ENCODE measurements around the gene TAGLN2. TPM values are rescaled to one million over a fixed set of nuclear protein-coding genes. Genes with fewer than 3 reads are reported as not detected.

Gene TAGLN2
- polyA plus RNA-seq, 2 of the 4 experiments (the other 2 are of a cell fraction), result 536 to 811 TPM

DNA sequence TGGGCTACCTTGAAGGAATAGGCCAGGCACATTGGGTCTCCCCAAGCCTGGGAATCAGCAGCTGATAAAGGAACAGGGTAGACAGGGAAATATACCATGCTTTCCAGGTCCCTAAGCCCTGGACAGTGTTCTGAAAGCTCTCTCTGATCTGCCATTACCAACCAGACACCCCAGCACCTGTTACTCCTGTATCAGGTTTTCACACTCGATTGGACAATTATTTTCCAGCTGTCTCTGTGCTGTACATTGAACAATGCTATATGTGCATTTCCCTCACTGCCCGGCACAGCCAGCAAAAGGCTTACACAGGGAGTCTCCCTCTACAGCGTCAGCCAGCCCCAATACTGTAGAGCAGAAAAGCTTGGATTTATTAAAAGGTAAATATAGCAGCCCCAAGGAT lies 30.0 kb downstream of the TAGLN2 start:
- DNase-seq (ENCODE audit: low read depth in 1 of 2, low spot score in 1 of 2) (no peak), ATAC-seq (no peak), FAIRE-seq (no peak)
- POLR2A ChIA-PET, result no interaction called here
- no peak for TF ChIP-seq MAX (IDR thresholded peaks at IDR 0.05)
- TF ChIP-seq NR3C1 (IDR thresholded peaks at IDR 0.05), result no peak
- TF ChIP-seq POLR2AphosphoS2 (conservative IDR thresholded peaks at IDR 0.05; ENCODE audit: low read length), result no peak
- TF ChIP-seq JUN (IDR thresholded peaks at IDR 0.05), result no peak
- no peak for TF ChIP-seq HES2 (IDR thresholded peaks at IDR 0.05)
- TF ChIP-seq GATA3 (IDR thresholded peaks at IDR 0.05; ENCODE audit: borderline replicate concordance), result no peak
- no peak for TF ChIP-seq MAFK (IDR thresholded peaks at IDR 0.05; ENCODE audit: partially characterized antibody)
- no peak for TF ChIP-seq FOXS1 (CRISPR knock-in tag; IDR thresholded peaks at IDR 0.05)
- no peak for TF ChIP-seq CHD4 (IDR thresholded peaks at IDR 0.05; ENCODE audit: borderline replicate concordance)
- no peak for TF ChIP-seq SREBF2 (IDR thresholded peaks at IDR 0.05)
- no peak for TF ChIP-seq MYC (IDR thresholded peaks at IDR 0.05; ENCODE audit: borderline replicate concordance, low read length)
- no peak for TF ChIP-seq HDAC2 (IDR thresholded peaks at IDR 0.05)
- TF ChIP-seq FOSL2 (IDR thresholded peaks at IDR 0.05), result no peak
- no peak for TF ChIP-seq FOSL2 (CRISPR knock-in tag; IDR thresholded peaks at IDR 0.05)
- TF ChIP-seq MAZ (IDR thresholded peaks at IDR 0.05; ENCODE audit: borderline replicate concordance, low read depth, low read length), result no peak
- TF ChIP-seq USF2 (IDR thresholded peaks at IDR 0.05), result no peak
- no peak for TF ChIP-seq CBX8 (IDR thresholded peaks at IDR 0.05)
- Histone ChIP-seq H3K4me2 (no peak overlapping the region), H3K4me3 (no peak overlapping the region), H3K9me3 (no peaks in the 10 kb centered on the region), H3K4me1 (peaks cover under 1% of the 10 kb centered on the region; the same call in 2 of the 3 replicates), H3K27ac (no peak overlapping the region)
- CTCF ChIA-PET, result interaction anchor here (0.6 to 14.9 kb wide), 15 partner anchors 13 to 762 kb away, joined by 3 to 565 read pairs (median 30); partner anchors contain the start of genes DUSP23, FCRL6, IGSF9 and TAGLN2
- WGBS (ENCODE audit: missing lambda C conversion rate), result 70% methylated on average over 3 of the region's 3 CpGs

DNA sequence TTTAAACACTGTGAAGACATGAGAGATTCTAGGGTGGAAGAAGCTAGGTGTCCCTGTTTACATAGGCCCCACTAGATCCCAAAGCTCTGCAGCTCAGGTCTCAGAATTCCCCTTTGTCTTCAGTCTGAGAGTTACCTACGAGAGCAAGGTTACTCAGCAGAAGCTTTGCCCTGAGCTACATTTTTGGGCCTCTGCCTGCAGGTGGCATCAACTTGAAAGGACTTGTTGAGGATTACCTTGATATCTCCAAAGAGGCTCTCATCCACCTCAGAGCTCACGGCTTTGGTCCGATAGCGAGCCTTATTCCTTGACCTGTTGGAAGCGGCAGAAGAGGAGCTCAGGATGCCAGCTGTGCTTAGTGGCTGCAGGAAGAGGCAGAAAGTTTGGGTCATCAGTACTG lies 32.4 kb downstream of the TAGLN2 start:
- H3K4me1 ChIP-seq, result peaks cover 11% of the 10 kb centered on the region; the same call in 2 of the 3 replicates
- ChIA-PET CTCF (interaction anchor here (0.6 to 14.9 kb wide), 40 partner anchors 7 to 760 kb away, joined by 3 to 565 read pairs (median 12); partner anchors contain the start of genes CFAP45, DUSP23, FCRL6 and IGSF9), POLR2A (interaction anchor here (1.8 kb wide), 1 partner anchor 114 kb away, joined by 7 read pairs; no protein-coding TSS in a partner anchor)
- peak in 1 of 2 experiments; percentile 41 for DNase-seq (ENCODE audit: low read depth in 1 of 2, low spot score in 1 of 2)
- WGBS (ENCODE audit: missing lambda C conversion rate), result 72% methylated on average over 2 of the region's 5 CpGs
- FAIRE-seq, result no peak
- no peak for ATAC-seq
- no peak overlapping the region for H3K27ac ChIP-seq
- H3K4me2 ChIP-seq, result no peak overlapping the region
- H3K4me3 ChIP-seq, result no peak overlapping the region
- TF ChIP-seq USF2 (IDR thresholded peaks at IDR 0.05), result no peak
- TF ChIP-seq ATOH8 (CRISPR knock-in tag; IDR thresholded peaks at IDR 0.05; ENCODE audit: low read depth), result no peak
- TF ChIP-seq, protein P1, sequence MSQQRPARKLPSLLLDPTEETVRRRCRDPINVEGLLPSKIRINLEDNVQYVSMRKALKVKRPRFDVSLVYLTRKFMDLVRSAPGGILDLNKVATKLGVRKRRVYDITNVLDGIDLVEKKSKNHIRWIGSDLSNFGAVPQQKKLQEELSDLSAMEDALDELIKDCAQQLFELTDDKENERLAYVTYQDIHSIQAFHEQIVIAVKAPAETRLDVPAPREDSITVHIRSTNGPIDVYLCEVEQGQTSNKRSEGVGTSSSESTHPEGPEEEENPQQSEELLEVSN (IDR thresholded peaks at IDR 0.05; ENCODE audit: borderline replicate concordance, low read depth), result no peak
- TF ChIP-seq ZNF302 (CRISPR knock-in tag; IDR thresholded peaks at IDR 0.05), result no peak
- TF ChIP-seq ZFP36 (IDR thresholded peaks at IDR 0.05; ENCODE audit: borderline replicate concordance, partially characterized antibody), result no peak
- TF ChIP-seq CEBPB (IDR thresholded peaks at IDR 0.05), result no peak
- no peak for TF ChIP-seq ELK1 (IDR thresholded peaks at IDR 0.05; ENCODE audit: low read depth, low read length)
- TF ChIP-seq RFX5 (IDR thresholded peaks at IDR 0.05), result no peak
- no peak for TF ChIP-seq MAX (IDR thresholded peaks at IDR 0.05)
- TF ChIP-seq SMC3 (IDR thresholded peaks at IDR 0.05), result peak; percentile 59
- TF ChIP-seq POLR2A (IDR thresholded peaks at IDR 0.05; ENCODE audit: low read length), result no peak
- TF ChIP-seq EP300 (IDR thresholded peaks at IDR 0.05), result no peak
- TF ChIP-seq MYC (IDR thresholded peaks at IDR 0.05; ENCODE audit: borderline replicate concordance, low read length), result no peak
- peak; percentile 40 for TF ChIP-seq CTCF (IDR thresholded peaks at IDR 0.05)
- TF ChIP-seq RCOR1 (IDR thresholded peaks at IDR 0.05; ENCODE audit: low read depth, low read length), result no peak
- no peak for TF ChIP-seq FOSL2 (IDR thresholded peaks at IDR 0.05)
- no peak for TF ChIP-seq FOSL2 (CRISPR knock-in tag; IDR thresholded peaks at IDR 0.05)
- no peak for TF ChIP-seq KDM1A (IDR thresholded peaks at IDR 0.05; ENCODE audit: low read depth)
- TF ChIP-seq MAFK (IDR thresholded peaks at IDR 0.05; ENCODE audit: partially characterized antibody), result no peak
- TF ChIP-seq HEYL (CRISPR knock-in tag; IDR thresholded peaks at IDR 0.05), result no peak
- peak; percentile 47 to 49; a peak in 3 of 5 replicates for TF ChIP-seq RAD21 (conservative IDR thresholded peaks at IDR 0.05 in 1 of 2, IDR thresholded peaks at IDR 0.05 in 1 of 2)
- TF ChIP-seq CHD2 (IDR thresholded peaks at IDR 0.05; ENCODE audit: low read length, partially characterized antibody), result no peak
- no peaks in the 10 kb centered on the region for H3K9me3 ChIP-seq

All from A549 (cell line).